ENCODE results near the gene ZDHHC11B. TPM values are rescaled to one million over a fixed set of nuclear protein-coding genes. Genes with fewer than 3 reads are reported as not detected.
"Not testable (repeated sequence)": the region's sequence is repeated elsewhere in the genome, so short reads cannot be mapped to it uniquely, and the experiment has no call there.

Gene ZDHHC11B
- total and polyA plus RNA-seq, 2 donors (not counting 1 experiment from before 2014, with no cell fraction given), result 0.52 TPM; not detected in 1

GRCh38 chr5:788703-789102, 4.2 kb upstream of the ZDHHC11B start:
- H4K20me1 ChIP-seq (ENCODE audit: control insufficient read depth, insufficient read depth, low read length, poor library complexity, severe bottlenecking); H3K4me1 Mint-ChIP-seq; intact Hi-C loops (cut with micrococcal nuclease); H3K4me2 ChIP-seq (replicated peaks; ENCODE audit: low read depth, low read length, poor library complexity, severe bottlenecking); H2AFZ ChIP-seq (ENCODE audit: insufficient read depth, low read depth, low read length, poor library complexity, severe bottlenecking); H3K4me1 ChIP-seq (ENCODE audit: control insufficient read depth in 2 of 2, insufficient read depth in 2 of 2, low read length in 2 of 2); DNase-seq; H3K27ac ChIP-seq (ENCODE audit: low read length in 2 of 2); POLR2A ChIA-PET; ATAC-seq (ENCODE audit: low read depth); H3K4me3 ChIP-seq (ENCODE audit: control extremely low read depth in 1 of 5, extremely low read depth in 1 of 5, insufficient read depth in 1 of 5, low read depth in 2 of 5, low read length in 4 of 5); H3K36me3 ChIP-seq (replicated peaks in 1 of 2; ENCODE audit: control extremely low read depth in 1 of 2, control insufficient read depth in 1 of 2, extremely low read depth in 1 of 2, insufficient read depth in 2 of 2, low read length in 1 of 2); H3K27ac Mint-ChIP-seq; CTCF ChIA-PET; H3K9me3 Mint-ChIP-seq (ENCODE audit: insufficient read depth); H3K4me3 Mint-ChIP-seq; H3K9ac ChIP-seq (ENCODE audit: low read length); H3K9me3 ChIP-seq (ENCODE audit: control extremely low read depth in 1 of 3, control insufficient read depth in 2 of 3, insufficient read depth in 1 of 3, low read length in 2 of 3); H3K79me2 ChIP-seq (ENCODE audit: control insufficient read depth, insufficient read depth, low read length): not testable (repeated sequence)
- peaks cover 20% of the 10 kb centered on the region for H3K27me3 Mint-ChIP-seq
- peaks cover 0 to 20% (median 5%) of the 10 kb centered on the region in 4 experiments for H3K27me3 ChIP-seq (replicated peaks in 1 of 4; ENCODE audit: control extremely low read depth in 1 of 4, control insufficient read depth in 3 of 4, insufficient read depth in 4 of 4, low read length in 3 of 4)
- WGBS (ENCODE audit: insufficient coverage), result 98% methylated on average over 9 of the region's 10 CpGs

DNA sequence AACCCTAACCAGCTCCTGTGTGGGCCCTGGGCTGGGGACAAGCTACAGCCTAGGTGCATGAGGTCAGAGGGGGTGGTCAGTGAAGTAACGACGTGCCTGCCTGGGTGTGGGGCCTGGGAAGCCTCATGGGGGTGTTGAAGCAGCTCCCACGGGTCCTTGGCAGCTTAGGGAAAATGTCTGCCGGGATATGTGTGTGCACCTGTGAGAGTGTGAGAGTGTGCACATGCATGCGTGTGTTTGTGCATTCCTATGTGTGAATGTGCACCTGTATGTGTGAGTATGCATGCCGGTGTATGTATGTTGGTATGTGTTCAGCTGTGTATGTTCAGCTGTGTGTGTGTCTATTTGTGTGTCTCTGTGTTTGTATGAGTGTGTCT, 3.3 kb upstream of the ZDHHC11B start:
- ATAC-seq (ENCODE audit: low read depth); H2AFZ ChIP-seq (ENCODE audit: insufficient read depth, low read depth, low read length, poor library complexity, severe bottlenecking); POLR2A ChIA-PET; H3K27ac Mint-ChIP-seq; CTCF ChIA-PET; H3K9me3 Mint-ChIP-seq (ENCODE audit: insufficient read depth); H3K36me3 ChIP-seq (replicated peaks in 1 of 2; ENCODE audit: control extremely low read depth in 1 of 2, control insufficient read depth in 1 of 2, extremely low read depth in 1 of 2, insufficient read depth in 2 of 2, low read length in 1 of 2); H4K20me1 ChIP-seq (ENCODE audit: control insufficient read depth, insufficient read depth, low read length, poor library complexity, severe bottlenecking); DNase-seq; intact Hi-C loops (cut with micrococcal nuclease); H3K9me3 ChIP-seq (ENCODE audit: control extremely low read depth in 1 of 3, control insufficient read depth in 2 of 3, insufficient read depth in 1 of 3, low read length in 2 of 3); H3K4me2 ChIP-seq (replicated peaks; ENCODE audit: low read depth, low read length, poor library complexity, severe bottlenecking); H3K4me1 Mint-ChIP-seq; H3K9ac ChIP-seq (ENCODE audit: low read length); H3K4me3 ChIP-seq (ENCODE audit: control extremely low read depth in 1 of 5, extremely low read depth in 1 of 5, insufficient read depth in 1 of 5, low read depth in 2 of 5, low read length in 4 of 5); H3K79me2 ChIP-seq (ENCODE audit: control insufficient read depth, insufficient read depth, low read length); H3K27ac ChIP-seq (ENCODE audit: low read length in 2 of 2): not testable (repeated sequence)
- Histone ChIP-seq H3K4me1 (ENCODE audit: control insufficient read depth in 2 of 2, insufficient read depth in 2 of 2, low read length in 2 of 2) (peaks cover 12 to 15% of the 10 kb centered on the region in 2 donors), H3K27me3 (replicated peaks in 1 of 4; ENCODE audit: control extremely low read depth in 1 of 4, control insufficient read depth in 3 of 4, insufficient read depth in 4 of 4, low read length in 3 of 4) (peaks cover 0 to 20% (median 5%) of the 10 kb centered on the region in 4 experiments)
- Mint-ChIP-seq H3K4me3 (peak overlapping the region; percentile 35), H3K27me3 (peaks cover 15% of the 10 kb centered on the region)
- WGBS (ENCODE audit: insufficient coverage), result 92% methylated on average over 2 of the region's 6 CpGs

DNA sequence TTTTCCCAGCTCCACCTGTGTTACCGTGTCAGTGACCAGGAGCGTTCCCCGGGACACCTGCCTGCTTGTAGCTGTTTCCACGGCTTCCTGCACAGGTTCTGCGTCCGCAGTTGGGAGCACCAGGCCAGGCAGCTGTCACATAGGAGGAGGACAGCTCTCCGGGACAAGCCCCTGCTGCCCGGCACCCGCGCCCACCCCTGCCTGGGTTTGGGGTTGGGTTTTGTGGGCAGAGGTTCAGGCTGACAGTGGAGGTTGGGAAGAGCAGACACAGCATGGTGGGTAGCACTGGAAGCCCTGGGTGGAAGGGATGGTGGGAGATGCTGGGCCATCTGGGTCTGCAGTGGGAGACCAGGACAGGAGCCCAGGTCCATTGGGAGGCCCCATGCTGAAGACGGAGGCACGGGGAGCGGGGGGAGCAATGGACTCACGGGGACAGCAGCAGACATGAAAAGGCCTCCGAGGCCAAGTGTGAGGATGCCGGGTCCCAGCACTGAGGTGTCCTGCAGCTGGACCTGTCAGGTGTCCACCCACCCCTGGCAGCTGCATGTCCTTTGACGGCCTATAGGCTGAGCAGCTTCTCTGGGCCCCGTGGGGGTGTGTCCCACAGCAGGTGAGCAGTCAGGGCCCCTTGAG, 2.8 kb upstream of the ZDHHC11B start:
- H3K9ac ChIP-seq (ENCODE audit: low read length); H3K9me3 ChIP-seq (ENCODE audit: control extremely low read depth in 1 of 3, control insufficient read depth in 2 of 3, insufficient read depth in 1 of 3, low read length in 2 of 3); H3K27ac ChIP-seq (ENCODE audit: low read length in 2 of 2); H3K4me2 ChIP-seq (replicated peaks; ENCODE audit: low read depth, low read length, poor library complexity, severe bottlenecking); ATAC-seq (ENCODE audit: low read depth); H3K4me1 Mint-ChIP-seq; intact Hi-C loops (cut with micrococcal nuclease); CTCF ChIA-PET; H2AFZ ChIP-seq (ENCODE audit: insufficient read depth, low read depth, low read length, poor library complexity, severe bottlenecking); H3K79me2 ChIP-seq (ENCODE audit: control insufficient read depth, insufficient read depth, low read length); H3K9me3 Mint-ChIP-seq (ENCODE audit: insufficient read depth); H3K4me3 ChIP-seq (ENCODE audit: control extremely low read depth in 1 of 5, extremely low read depth in 1 of 5, insufficient read depth in 1 of 5, low read depth in 2 of 5, low read length in 4 of 5); POLR2A ChIA-PET; H3K27ac Mint-ChIP-seq; H3K4me3 Mint-ChIP-seq; H4K20me1 ChIP-seq (ENCODE audit: control insufficient read depth, insufficient read depth, low read length, poor library complexity, severe bottlenecking); DNase-seq; H3K36me3 ChIP-seq (replicated peaks in 1 of 2; ENCODE audit: control extremely low read depth in 1 of 2, control insufficient read depth in 1 of 2, extremely low read depth in 1 of 2, insufficient read depth in 2 of 2, low read length in 1 of 2): not testable (repeated sequence)
- H3K27me3 ChIP-seq (replicated peaks in 1 of 4; ENCODE audit: control extremely low read depth in 1 of 4, control insufficient read depth in 3 of 4, insufficient read depth in 4 of 4, low read length in 3 of 4), result peaks cover 0 to 20% (median 5%) of the 10 kb centered on the region in 4 experiments
- peaks cover 12 to 15% of the 10 kb centered on the region in 2 donors for H3K4me1 ChIP-seq (ENCODE audit: control insufficient read depth in 2 of 2, insufficient read depth in 2 of 2, low read length in 2 of 2)
- 96% methylated on average over 6 of the region's 18 CpGs for WGBS (ENCODE audit: insufficient coverage)
- H3K27me3 Mint-ChIP-seq, result peaks cover 15% of the 10 kb centered on the region

GRCh38 chr5:785181-785705, 714 bp upstream of the ZDHHC11B start:
- peak; percentile 53 for DNase-seq

More at GRCh38 chr5:785181-785705, 714 bp upstream of the ZDHHC11B start:
- H3K27ac Mint-ChIP-seq; POLR2A ChIA-PET; H3K79me2 ChIP-seq (ENCODE audit: control insufficient read depth, insufficient read depth, low read length); H3K4me1 Mint-ChIP-seq; H3K36me3 ChIP-seq (replicated peaks in 1 of 2; ENCODE audit: control extremely low read depth in 1 of 2, control insufficient read depth in 1 of 2, extremely low read depth in 1 of 2, insufficient read depth in 2 of 2, low read length in 1 of 2); H4K20me1 ChIP-seq (ENCODE audit: control insufficient read depth, insufficient read depth, low read length, poor library complexity, severe bottlenecking); H3K9me3 ChIP-seq (ENCODE audit: control extremely low read depth in 1 of 3, control insufficient read depth in 2 of 3, insufficient read depth in 1 of 3, low read length in 2 of 3); H3K27ac ChIP-seq (ENCODE audit: low read length in 2 of 2); H3K9me3 Mint-ChIP-seq (ENCODE audit: insufficient read depth); CTCF ChIA-PET; intact Hi-C loops (cut with micrococcal nuclease): not testable (repeated sequence)
- H3K27me3 ChIP-seq (replicated peaks in 1 of 4; ENCODE audit: control extremely low read depth in 1 of 4, control insufficient read depth in 3 of 4, insufficient read depth in 4 of 4, low read length in 3 of 4), result peaks cover 0 to 17% (median 5%) of the 10 kb centered on the region in 4 experiments
- peak overlapping the region; percentile 83 for H3K4me3 Mint-ChIP-seq
- H3K9ac ChIP-seq (ENCODE audit: low read length), result peak overlapping the region; percentile 63
- peaks cover 11% of the 10 kb centered on the region for H3K27me3 Mint-ChIP-seq
- peak; percentile 10 for ATAC-seq (ENCODE audit: low read depth)
- under 1% methylated on average over 23 of the region's 43 CpGs for WGBS (ENCODE audit: insufficient coverage)
- H3K4me2 ChIP-seq (replicated peaks; ENCODE audit: low read depth, low read length, poor library complexity, severe bottlenecking), result peak overlapping the region; percentile 42
- H3K4me1 ChIP-seq (ENCODE audit: control insufficient read depth in 2 of 2, insufficient read depth in 2 of 2, low read length in 2 of 2), result peaks cover 12 to 15% of the 10 kb centered on the region in 2 donors
- H3K4me3 ChIP-seq (ENCODE audit: control extremely low read depth in 1 of 5, extremely low read depth in 1 of 5, insufficient read depth in 1 of 5, low read depth in 2 of 5, low read length in 4 of 5), result peak overlapping the region in 4 of 5 experiments; percentile 28 to 65 (median 60)
- peak overlapping the region; percentile 96 for H2AFZ ChIP-seq (ENCODE audit: insufficient read depth, low read depth, low read length, poor library complexity, severe bottlenecking)
